Muscle of leg (tissue), 11 donors: ENCODE data around the gene AKR1A1. TPM values are rescaled to one million over a fixed set of nuclear protein-coding genes. Genes with fewer than 3 reads are reported as not detected.
A peak's percentile ranks its signal among the peaks of the same experiment; 100 is the strongest.
"Not testable (repeated sequence)": the region's sequence is repeated elsewhere in the genome, so short reads cannot be mapped to it uniquely, and the experiment has no call there.

Source experiments
- DNase-seq: peaks from one replicate; pipeline ENCODE4 v3.0.0; 2013
- H3K27ac ChIP-seq: one replicate; pipeline ENCODE4 v1.5.1; 2013; ENCODE audit warnings: mild to moderate bottlenecking, low read length, control low read depth
- H3K27me3 ChIP-seq: one replicate; pipeline ENCODE4 v1.6.1; 2013; ENCODE audit warnings: low read length; ENCODE audit not compliant: control insufficient read depth, insufficient read depth
- H3K36me3 ChIP-seq: one replicate; pipeline ENCODE4 v1.6.1; 2013; ENCODE audit warnings: low read length; ENCODE audit not compliant: control insufficient read depth, insufficient read depth
- H3K4me1 ChIP-seq: one replicate; pipeline ENCODE4 v1.6.1; 2013; ENCODE audit warnings: low read length; ENCODE audit not compliant: control insufficient read depth, insufficient read depth
- H3K4me3 ChIP-seq: one replicate; pipeline ENCODE4 v1.5.1; 2013; ENCODE audit warnings: low read length, control low read depth
- H3K9me3 ChIP-seq: replicated peaks from 2 replicates; pipeline ENCODE4 v1.6.1; 2013; ENCODE audit warnings: low read depth, low read length; ENCODE audit not compliant: control insufficient read depth
- WGBS: methylation state at CpG from one replicate; pipeline ENCODE4 v1.1.5; 2013; ENCODE audit warnings: missing lambda C conversion rate; ENCODE audit not compliant: insufficient coverage; 5-methylcytosine and 5-hydroxymethylcytosine counted together
- polyA plus RNA-seq, 8 donors: library from polyadenylated mRNA; unstranded; fragments of 120-200 nt; gene quantifications; one replicate each; pipeline versions ENCODE4 v1.2.1 to v1.2.3, GENCODE V29; 2013; ENCODE audit warnings: inconsistent platforms in 1 of 8, low replicate concordance in 1 of 8; ENCODE audit not compliant: insufficient read length in 8 of 8, insufficient read depth in 1 of 8
- total RNA-seq: library from RNA; stranded (reverse); fragments of 120-200 nt; gene quantifications from one replicate; pipeline ENCODE4 v1.2.4, GENCODE V29; 2013

The AKR1A1 gene
- total and polyA plus RNA-seq, 9 donors = 78.3 to 114 (median 93.2) TPM

DNA sequence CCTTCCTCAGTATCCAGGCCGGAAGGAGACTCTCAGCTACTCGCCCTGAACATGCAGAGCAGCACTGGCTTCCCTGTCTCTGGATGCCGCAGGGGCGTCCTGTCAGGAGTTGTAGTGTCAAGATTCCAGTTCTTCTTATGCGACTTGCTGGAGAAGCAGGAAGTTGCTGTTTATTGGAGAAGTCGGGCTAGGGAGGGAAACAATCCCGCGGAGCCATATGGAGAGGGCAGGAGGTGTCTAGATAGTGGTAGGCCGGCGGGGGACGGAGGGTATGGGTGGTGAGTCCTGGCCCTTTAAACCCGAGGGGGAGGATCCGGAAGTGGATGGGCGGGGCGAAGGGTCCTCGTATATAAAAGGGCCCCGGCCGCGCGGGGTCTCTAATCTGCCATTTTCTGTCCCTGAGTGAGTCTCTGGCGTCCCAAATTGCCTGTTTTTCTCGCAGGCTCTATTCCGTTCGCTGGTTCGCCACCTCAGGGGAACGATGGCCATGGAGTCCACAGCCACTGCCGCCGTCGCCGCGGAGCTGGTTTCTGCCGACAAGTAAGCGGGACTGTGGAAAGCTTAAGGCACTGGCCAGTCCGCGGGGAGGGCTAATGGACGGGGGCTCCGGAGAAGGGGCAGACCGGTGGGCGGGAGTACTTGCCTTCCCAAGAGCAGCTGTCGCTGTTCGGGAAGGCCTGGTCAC lies 33.2 kb downstream of the AKR1A1 start, which contains the start of gene NASP:
Gene NASP, plus strand, starts transcription at position 376 of the 685 bp plus-strand sequence. Its CDS starts 106 bp downstream, at position 482.
- H3K27ac ChIP-seq = peak within 1 kb of the TSS; percentile 98
- H3K36me3 ChIP-seq = no peaks in the 10 kb centered on the region
- DNase-seq = peak; percentile 94

GRCh38 chr1:45584351-45585109 lies 33.9 kb downstream of the AKR1A1 start:
- H3K4me3 ChIP-seq = peak overlapping the region; percentile 92
- DNase-seq = peak; percentile 97
- H3K27ac ChIP-seq = peak overlapping the region; percentile 98
- 0% methylated on average over 45 of the region's 59 CpGs for WGBS
- H3K9me3 ChIP-seq = no peaks in the 10 kb centered on the region
- H3K27me3 ChIP-seq = no peaks in the 10 kb centered on the region
- H3K4me1 ChIP-seq = peaks cover 15% of the 10 kb centered on the region
- no peaks in the 10 kb centered on the region for H3K36me3 ChIP-seq

More for the DNA sequence above, 33.2 kb downstream of the AKR1A1 start, which contains the start of gene NASP:
- Histone ChIP-seq H3K4me1 (peaks cover 15% of the 10 kb centered on the region), H3K27me3 (no peaks in the 10 kb centered on the region), H3K4me3 (peak within 1 kb of the TSS; percentile 92), H3K9me3 (no peaks in the 10 kb centered on the region)
- under 1% methylated on average over 40 of the region's 41 CpGs for WGBS

GRCh38 chr1:45585110-45585426 lies 34.4 kb downstream of the AKR1A1 start:
- Histone ChIP-seq H3K27ac (peak overlapping the region; percentile 98), H3K4me3 (peak overlapping the region; percentile 92), H3K27me3 (no peaks in the 10 kb centered on the region), H3K4me1 (peaks cover 15% of the 10 kb centered on the region), H3K36me3 (no peaks in the 10 kb centered on the region), H3K9me3 (no peaks in the 10 kb centered on the region)
- DNase-seq = no peak
- WGBS = 0% methylated on average over 2 of the region's 5 CpGs

DNA sequence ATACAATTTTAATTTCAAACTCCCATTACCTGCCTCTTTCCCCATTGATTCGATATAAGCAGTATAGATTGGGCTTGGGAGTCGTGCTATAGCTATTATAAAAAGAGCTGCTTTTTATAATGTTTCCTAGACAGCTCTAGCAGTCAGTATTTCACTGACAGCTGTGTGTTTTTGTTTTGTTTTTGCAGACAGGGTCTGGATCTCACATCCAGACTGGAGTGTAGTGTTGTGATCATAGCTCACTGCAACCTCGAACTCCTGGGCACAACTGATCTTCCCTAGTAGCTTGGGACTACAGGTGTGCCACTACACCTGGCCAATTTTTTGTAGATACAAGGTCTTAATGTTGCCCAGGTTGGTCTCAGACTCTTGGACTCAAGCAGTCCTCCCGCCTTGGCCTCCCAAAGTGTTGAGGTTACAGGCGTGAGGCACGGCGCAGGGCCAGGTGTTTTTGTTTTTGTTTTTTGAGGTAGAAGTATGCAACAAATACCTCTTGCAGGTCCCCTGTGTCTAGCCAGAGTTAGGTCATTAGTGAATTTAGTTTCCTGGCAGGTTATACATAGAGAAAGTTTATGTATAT lies 35.0 kb downstream of the AKR1A1 start:
- no peak overlapping the region for H3K27ac ChIP-seq
- H3K27me3 ChIP-seq = no peaks in the 10 kb centered on the region
- H3K4me3 ChIP-seq = peak overlapping the region; percentile 92
- H3K9me3 ChIP-seq = no peaks in the 10 kb centered on the region
- DNase-seq = no peak
- peaks cover 15% of the 10 kb centered on the region for H3K4me1 ChIP-seq
- no peaks in the 10 kb centered on the region for H3K36me3 ChIP-seq
- WGBS = 17% methylated on average over 3 of the region's 7 CpGs

GRCh38 chr1:45586769-45587168 lies 36.1 kb downstream of the AKR1A1 start:
- H3K27me3 ChIP-seq = no peaks in the 10 kb centered on the region
- peaks cover 3% of the 10 kb centered on the region for H3K36me3 ChIP-seq
- no peak overlapping the region for H3K27ac ChIP-seq
- peaks cover 15% of the 10 kb centered on the region for H3K4me1 ChIP-seq
- WGBS = no CpG with 5 or more reads among the region's 4 CpGs
- no peaks in the 10 kb centered on the region for H3K9me3 ChIP-seq
- no peak for DNase-seq
- H3K4me3 ChIP-seq = no peak overlapping the region

GRCh38 chr1:45589861-45590260 lies 39.2 kb downstream of the AKR1A1 start:
- no CpG with 5 or more reads among the region's 1 CpG for WGBS
- Histone ChIP-seq H3K27me3 (no peaks in the 10 kb centered on the region), H3K27ac (no peak overlapping the region), H3K9me3 (no peaks in the 10 kb centered on the region), H3K36me3 (peaks cover 14% of the 10 kb centered on the region), H3K4me1 (peaks cover 11% of the 10 kb centered on the region), H3K4me3 (no peak overlapping the region)
- DNase-seq = no peak

GRCh38 chr1:45594412-45594811 lies 43.8 kb downstream of the AKR1A1 start:
- no CpG with 5 or more reads among the region's 4 CpGs for WGBS
- Histone ChIP-seq H3K27me3 (no peaks in the 10 kb centered on the region), H3K36me3 (peaks cover 17% of the 10 kb centered on the region), H3K4me3 (no peak overlapping the region), H3K9me3 (no peaks in the 10 kb centered on the region), H3K4me1 (no peaks in the 10 kb centered on the region), H3K27ac (no peak overlapping the region)
- DNase-seq = no peak

- 97% methylated on average over 5 of the region's 8 CpGs for WGBS
- not testable (repeated sequence) for H3K4me1 ChIP-seq, H3K4me3 ChIP-seq, DNase-seq, H3K27ac ChIP-seq, H3K9me3 ChIP-seq, H3K27me3 ChIP-seq
- H3K36me3 ChIP-seq = peaks cover 14% of the 10 kb centered on the region
These were observed 46.1 kb downstream of the AKR1A1 start for GRCh38 chr1:45596765-45597164.

GRCh38 chr1:45604239-45604638 lies 53.6 kb downstream of the AKR1A1 start:
- no peak for DNase-seq
- H3K27me3 ChIP-seq = no peaks in the 10 kb centered on the region
- H3K9me3 ChIP-seq = no peaks in the 10 kb centered on the region
- no CpG with 5 or more reads among the region's 2 CpGs for WGBS
- no peaks in the 10 kb centered on the region for H3K4me1 ChIP-seq
- peaks cover 24% of the 10 kb centered on the region for H3K36me3 ChIP-seq
- H3K27ac ChIP-seq = no peak overlapping the region
- H3K4me3 ChIP-seq = no peak overlapping the region

DNA sequence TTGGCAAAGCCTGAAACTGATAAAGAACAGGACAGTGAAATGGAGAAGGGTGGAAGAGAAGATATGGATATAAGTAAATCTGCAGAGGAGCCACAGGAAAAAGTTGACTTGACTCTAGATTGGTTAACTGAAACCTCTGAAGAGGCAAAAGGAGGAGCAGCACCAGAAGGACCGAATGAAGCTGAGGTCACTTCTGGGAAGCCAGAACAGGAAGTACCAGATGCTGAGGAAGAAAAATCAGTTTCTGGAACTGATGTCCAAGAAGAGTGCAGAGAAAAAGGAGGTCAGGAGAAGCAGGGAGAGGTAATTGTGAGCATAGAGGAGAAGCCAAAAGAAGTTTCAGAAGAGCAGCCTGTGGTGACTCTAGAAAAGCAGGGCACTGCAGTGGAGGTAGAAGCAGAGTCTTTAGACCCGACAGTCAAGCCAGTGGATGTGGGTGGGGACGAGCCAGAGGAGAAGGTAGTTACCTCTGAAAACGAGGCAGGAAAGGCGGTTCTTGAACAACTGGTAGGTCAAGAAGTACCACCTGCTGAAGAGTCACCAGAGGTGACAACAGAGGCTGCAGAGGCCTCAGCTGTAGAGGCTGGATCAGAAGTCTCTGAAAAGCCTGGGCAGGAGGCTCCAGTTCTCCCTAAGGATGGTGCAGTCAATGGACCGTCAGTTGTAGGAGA lies 56.9 kb downstream of the AKR1A1 start:
- WGBS = 63% methylated on average over 5 of the region's 6 CpGs
- DNase-seq = no peak
- Histone ChIP-seq H3K9me3 (no peaks in the 10 kb centered on the region), H3K4me1 (no peaks in the 10 kb centered on the region), H3K27ac (no peak overlapping the region), H3K4me3 (no peak overlapping the region), H3K27me3 (no peaks in the 10 kb centered on the region), H3K36me3 (peaks cover 36% of the 10 kb centered on the region)
